ENCODE results near the gene HOXA13.

The HOXA13 gene

GRCh38 chr7:27167916-27168264 lies 32.0 kb downstream of the HOXA13 start:
- TF ChIP-seq, protein P1, sequence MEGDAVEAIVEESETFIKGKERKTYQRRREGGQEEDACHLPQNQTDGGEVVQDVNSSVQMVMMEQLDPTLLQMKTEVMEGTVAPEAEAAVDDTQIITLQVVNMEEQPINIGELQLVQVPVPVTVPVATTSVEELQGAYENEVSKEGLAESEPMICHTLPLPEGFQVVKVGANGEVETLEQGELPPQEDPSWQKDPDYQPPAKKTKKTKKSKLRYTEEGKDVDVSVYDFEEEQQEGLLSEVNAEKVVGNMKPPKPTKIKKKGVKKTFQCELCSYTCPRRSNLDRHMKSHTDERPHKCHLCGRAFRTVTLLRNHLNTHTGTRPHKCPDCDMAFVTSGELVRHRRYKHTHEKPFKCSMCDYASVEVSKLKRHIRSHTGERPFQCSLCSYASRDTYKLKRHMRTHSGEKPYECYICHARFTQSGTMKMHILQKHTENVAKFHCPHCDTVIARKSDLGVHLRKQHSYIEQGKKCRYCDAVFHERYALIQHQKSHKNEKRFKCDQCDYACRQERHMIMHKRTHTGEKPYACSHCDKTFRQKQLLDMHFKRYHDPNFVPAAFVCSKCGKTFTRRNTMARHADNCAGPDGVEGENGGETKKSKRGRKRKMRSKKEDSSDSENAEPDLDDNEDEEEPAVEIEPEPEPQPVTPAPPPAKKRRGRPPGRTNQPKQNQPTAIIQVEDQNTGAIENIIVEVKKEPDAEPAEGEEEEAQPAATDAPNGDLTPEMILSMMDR (IDR thresholded peaks at IDR 0.05; ENCODE audit: insufficient read depth, missing control alignments), result no peak
- no peak for DNase-seq (ENCODE audit: insufficient read length, low spot score)
- no peak for FAIRE-seq

GRCh38 chr7:27166531-27167505 lies 33.1 kb downstream of the HOXA13 start:
- TF ChIP-seq, protein P1 (IDR thresholded peaks at IDR 0.05; ENCODE audit: insufficient read depth, missing control alignments), result no peak
- DNase-seq (ENCODE audit: insufficient read length, low spot score), result no peak
- FAIRE-seq, result no peak

- DNase-seq (ENCODE audit: insufficient read length, low spot score) (no peak), FAIRE-seq (no peak)
- TF ChIP-seq, protein P1 (IDR thresholded peaks at IDR 0.05; ENCODE audit: insufficient read depth, missing control alignments), result no peak
Measured at GRCh38 chr7:27165996-27166530, 33.8 kb downstream of the HOXA13 start.

GRCh38 chr7:27165089-27165995 lies 34.5 kb downstream of the HOXA13 start, which contains the start of gene HOXA9:
TSS of gene HOXA9 (minus strand) at chr7:27165537. CDS start at chr7:27165457, 80 bp downstream.
- no peak for FAIRE-seq
- no peak for DNase-seq (ENCODE audit: insufficient read length, low spot score)
- TF ChIP-seq, protein P1 (IDR thresholded peaks at IDR 0.05; ENCODE audit: insufficient read depth, missing control alignments), result no peak

DNA sequence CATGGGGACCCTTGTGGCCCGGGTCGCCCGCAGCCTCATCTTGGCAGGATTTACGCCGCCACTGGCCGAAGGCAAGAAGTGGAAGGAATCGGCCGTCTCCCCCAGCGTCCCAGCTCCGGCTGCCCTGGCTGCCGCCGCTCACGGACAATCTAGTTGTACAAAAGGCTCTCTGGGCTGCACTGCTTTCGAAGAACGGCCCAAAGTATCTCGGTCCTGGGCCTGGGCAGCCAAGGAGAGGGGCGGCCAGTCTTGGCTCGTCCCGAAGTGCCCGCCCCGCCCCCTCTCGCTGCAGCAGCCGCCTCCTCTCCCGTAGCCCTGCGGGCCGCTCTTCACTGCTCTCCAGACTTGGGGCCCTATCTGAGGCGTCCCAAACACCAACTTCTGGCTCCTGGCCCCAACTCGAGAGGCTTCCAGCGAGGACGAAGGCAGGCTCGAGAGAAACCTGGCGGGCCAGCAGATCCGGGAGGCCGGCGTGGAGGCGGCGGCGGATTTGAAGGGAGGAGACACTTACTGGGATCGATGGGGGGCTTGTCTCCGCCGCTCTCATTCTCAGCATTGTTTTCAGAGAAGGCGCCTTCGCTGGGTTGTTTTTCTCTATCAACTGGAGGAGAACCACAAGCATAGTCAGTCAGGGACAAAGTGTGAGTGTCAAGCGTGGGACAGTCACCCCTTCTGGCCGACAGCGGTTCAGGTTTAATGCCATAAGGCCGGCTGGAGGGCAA lies 35.4 kb downstream of the HOXA13 start:
- DNase-seq (ENCODE audit: insufficient read length, low spot score) (no peak), FAIRE-seq (no peak)
- TF ChIP-seq, protein P1 (IDR thresholded peaks at IDR 0.05; ENCODE audit: insufficient read depth, missing control alignments), result no peak

DNA sequence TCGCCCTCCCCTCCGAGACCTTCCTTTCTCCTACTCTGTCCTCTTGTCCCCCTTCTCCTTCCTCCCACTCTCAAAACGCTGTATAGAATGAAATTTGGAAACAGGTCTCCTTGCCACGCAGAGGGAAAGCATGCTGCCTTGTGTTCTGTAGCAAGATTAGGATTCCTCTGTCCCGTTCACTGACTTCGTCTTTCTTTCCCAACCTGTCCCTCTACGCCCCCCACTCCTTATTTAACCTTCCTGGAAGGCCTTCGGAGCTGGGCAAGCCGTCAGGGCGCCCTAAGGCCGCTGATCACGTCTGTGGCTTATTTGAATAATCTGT lies 35.9 kb downstream of the HOXA13 start:
- DNase-seq (ENCODE audit: insufficient read length, low spot score) (no peak), FAIRE-seq (no peak)
- TF ChIP-seq, protein P1 (IDR thresholded peaks at IDR 0.05; ENCODE audit: insufficient read depth, missing control alignments), result no peak

Data from D721Med (cell line).